HUES6 (cell line): ENCODE data around the gene TLE5.

Source experiments
- H3K27ac ChIP-seq: 2 replicates; pipeline ENCODE4 v1.7.0; 2013; ENCODE audit warnings: low read depth, mild to moderate bottlenecking, low read length, inconsistent platforms
- H3K27me3 ChIP-seq: 2 replicates; pipeline ENCODE4 v1.6.1; 2013; ENCODE audit warnings: low read length; ENCODE audit not compliant: control insufficient read depth, insufficient read depth
- H3K36me3 ChIP-seq: 2 replicates; pipeline ENCODE4 v1.6.1; 2013; ENCODE audit warnings: low read length; ENCODE audit not compliant: control insufficient read depth, insufficient read depth
- H3K4me1 ChIP-seq: 2 replicates; pipeline ENCODE4 v1.6.1; 2013; ENCODE audit warnings: low read length; ENCODE audit not compliant: control insufficient read depth, insufficient read depth
- H3K4me3 ChIP-seq: 2 replicates; pipeline ENCODE4 v1.5.1; 2013; ENCODE audit warnings: low read depth, low read length
- H3K9ac ChIP-seq: one replicate; pipeline ENCODE4 v1.6.1; 2013; ENCODE audit warnings: mild to moderate bottlenecking, low read length
- H3K9me3 ChIP-seq: 2 replicates; pipeline ENCODE4 v1.6.1; 2013; ENCODE audit warnings: low read depth, low read length; ENCODE audit not compliant: control insufficient read depth, insufficient read depth

TLE5 gene

GRCh38 chr19:3073931-3074595, 11.8 kb upstream of the TLE5 start:
- Histone ChIP-seq H3K4me3 (no peak overlapping the region), H3K9ac (no peak overlapping the region), H3K27ac (no peak overlapping the region), H3K9me3 (no peaks in the 10 kb centered on the region), H3K36me3 (no peaks in the 10 kb centered on the region), H3K4me1 (peaks cover 3% of the 10 kb centered on the region; the same call in 1 of the 2 replicates), H3K27me3 (peaks cover 12% of the 10 kb centered on the region)

- no peak overlapping the region for H3K27ac ChIP-seq
- peaks cover 3% of the 10 kb centered on the region; the same call in 1 of the 2 replicates for H3K4me1 ChIP-seq
- H3K36me3 ChIP-seq, result no peaks in the 10 kb centered on the region
- peaks cover 12% of the 10 kb centered on the region for H3K27me3 ChIP-seq
- no peaks in the 10 kb centered on the region for H3K9me3 ChIP-seq
- H3K9ac ChIP-seq, result no peak overlapping the region
- H3K4me3 ChIP-seq, result no peak overlapping the region
Observed at GRCh38 chr19:3073159-3073563, 10.9 kb upstream of the TLE5 start.

GRCh38 chr19:3071768-3072167, 9.5 kb upstream of the TLE5 start:
- Histone ChIP-seq H3K4me3 (no peak overlapping the region), H3K27me3 (peaks cover 12% of the 10 kb centered on the region), H3K4me1 (peaks cover 3% of the 10 kb centered on the region; the same call in 1 of the 2 replicates), H3K36me3 (no peaks in the 10 kb centered on the region), H3K9ac (no peak overlapping the region), H3K9me3 (no peaks in the 10 kb centered on the region), H3K27ac (no peak overlapping the region)

GRCh38 chr19:3068071-3068470, 5.8 kb upstream of the TLE5 start:
- Histone ChIP-seq H3K27me3 (peaks cover 1% of the 10 kb centered on the region; the same call in 1 of the 2 replicates), H3K27ac (no peak overlapping the region), H3K9ac (no peak overlapping the region), H3K9me3 (no peaks in the 10 kb centered on the region), H3K4me3 (no peak overlapping the region), H3K36me3 (no peaks in the 10 kb centered on the region), H3K4me1 (no peaks in the 10 kb centered on the region)

- Histone ChIP-seq H3K9ac (no peak overlapping the region), H3K4me1 (no peaks in the 10 kb centered on the region), H3K27ac (no peak overlapping the region), H3K27me3 (peaks cover 3% of the 10 kb centered on the region; the same call in 1 of the 2 replicates), H3K36me3 (no peaks in the 10 kb centered on the region), H3K4me3 (no peak overlapping the region), H3K9me3 (no peaks in the 10 kb centered on the region)
Observed at GRCh38 chr19:3067563-3067962, 5.3 kb upstream of the TLE5 start.

- H3K4me1 ChIP-seq, result no peaks in the 10 kb centered on the region
- H3K27me3 ChIP-seq, result peaks cover 3% of the 10 kb centered on the region; the same call in 1 of the 2 replicates
- H3K9ac ChIP-seq, result no peak overlapping the region
- H3K4me3 ChIP-seq, result no peak overlapping the region
- no peaks in the 10 kb centered on the region for H3K9me3 ChIP-seq
- no peak overlapping the region for H3K27ac ChIP-seq
- H3K36me3 ChIP-seq, result no peaks in the 10 kb centered on the region
Observed at GRCh38 chr19:3066482-3067049, 4.3 kb upstream of the TLE5 start.

GRCh38 chr19:3065675-3066357, 3.5 kb upstream of the TLE5 start:
- Histone ChIP-seq H3K4me3 (no peak overlapping the region), H3K9me3 (no peaks in the 10 kb centered on the region), H3K36me3 (no peaks in the 10 kb centered on the region), H3K4me1 (no peaks in the 10 kb centered on the region), H3K9ac (no peak overlapping the region), H3K27me3 (peaks cover 3% of the 10 kb centered on the region; the same call in 1 of the 2 replicates), H3K27ac (no peak overlapping the region)

- Histone ChIP-seq H3K9ac (no peak overlapping the region), H3K4me3 (no peak overlapping the region), H3K27me3 (peaks cover 8% of the 10 kb centered on the region; the same call in 1 of the 2 replicates), H3K27ac (no peak overlapping the region), H3K9me3 (no peaks in the 10 kb centered on the region), H3K36me3 (peaks cover 7% of the 10 kb centered on the region), H3K4me1 (no peaks in the 10 kb centered on the region)
Observed at GRCh38 chr19:3064011-3064330, 1.7 kb upstream of the TLE5 start.

- Histone ChIP-seq H3K4me1 (peaks cover 22% of the 10 kb centered on the region), H3K27me3 (peaks cover 24% of the 10 kb centered on the region; the same call in 1 of the 2 replicates), H3K36me3 (peaks cover 11% of the 10 kb centered on the region), H3K9ac (peak overlapping the region; percentile 52), H3K27ac (peak overlapping the region; percentile 53; the same call in 1 of the 2 replicates), H3K9me3 (no peaks in the 10 kb centered on the region), H3K4me3 (peak overlapping the region; percentile 72)
Observed at GRCh38 chr19:3061182-3062161, 823 bp downstream of the TLE5 start.

- Histone ChIP-seq H3K36me3 (peaks cover 11% of the 10 kb centered on the region), H3K4me1 (peaks cover 23% of the 10 kb centered on the region), H3K9me3 (no peaks in the 10 kb centered on the region), H3K4me3 (peak overlapping the region; percentile 72), H3K27ac (no peak overlapping the region), H3K27me3 (peaks cover 24% of the 10 kb centered on the region; the same call in 1 of the 2 replicates), H3K9ac (no peak overlapping the region)
Observed at GRCh38 chr19:3060857-3061181, 1.5 kb downstream of the TLE5 start.
